Measurements from ENCODE around the gene CASS4. TPM values are rescaled to one million over a fixed set of nuclear protein-coding genes. Genes with fewer than 3 reads are reported as not detected.

The CASS4 gene
- total RNA-seq, 1 experiment from 2014 or later = 0.15 TPM

DNA sequence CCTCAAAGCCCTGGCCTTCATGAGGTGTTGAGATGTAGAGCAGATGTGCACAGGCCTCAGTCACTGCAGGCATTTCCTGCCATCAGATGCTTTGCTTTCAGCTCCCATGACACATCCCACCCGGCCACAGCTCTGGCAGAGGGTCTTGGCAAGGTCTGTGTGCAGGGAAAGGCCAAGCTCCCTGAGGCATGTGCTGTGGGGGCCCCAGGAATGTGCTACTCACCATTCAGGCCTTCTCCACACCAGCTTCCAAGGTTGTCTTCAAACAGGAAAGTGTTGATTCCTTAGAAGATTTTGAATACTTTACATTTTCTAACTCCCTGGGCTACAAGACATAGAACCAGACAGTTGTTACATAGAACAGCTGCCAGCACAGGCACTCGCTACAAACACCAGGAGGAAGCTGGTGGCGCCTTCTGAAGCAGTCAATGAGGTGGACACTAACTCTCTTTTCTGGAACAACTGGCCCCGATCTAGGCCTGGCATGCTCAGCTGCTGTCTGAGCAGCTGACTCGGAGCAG, 27.8 kb downstream of the CASS4 start:
- H3K9me3 ChIP-seq (ENCODE audit: control insufficient read depth, insufficient read depth, low read depth, low read length) = no peaks in the 10 kb centered on the region
- CTCF ChIA-PET = no interaction called here
- DNase-seq (ENCODE audit: low read depth, low spot score) = no peak
- in situ Hi-C loops (cut with HindIII; ENCODE audit: low pct_unique_long_range_greater_than_20kb, low sequenced_read_pairs) (no loop called here), intact Hi-C loops (cut with micrococcal nuclease; ENCODE audit: unreplicated experiment) (no loop called here)
- no peak for ATAC-seq
- no peaks in the 10 kb centered on the region for H3K4me1 ChIP-seq (ENCODE audit: control insufficient read depth, insufficient read depth, low read length)
- POLR2A ChIA-PET = no interaction called here
- BruUV-seq (replicated peaks) = no TSS peak
- no peaks in the 10 kb centered on the region for H3K27me3 ChIP-seq (ENCODE audit: control insufficient read depth, insufficient read depth, low read length)
- H3K36me3 ChIP-seq (ENCODE audit: control insufficient read depth, insufficient read depth, low read length) = no peaks in the 10 kb centered on the region
- TF ChIP-seq TCF7L2 (IDR thresholded peaks at IDR 0.05; ENCODE audit: low read depth, low read length) = no peak
- TF ChIP-seq SIN3A (IDR thresholded peaks at IDR 0.05; ENCODE audit: borderline replicate concordance, insufficient read depth, low read depth, low read length) = no peak
- TF ChIP-seq, protein P1, sequence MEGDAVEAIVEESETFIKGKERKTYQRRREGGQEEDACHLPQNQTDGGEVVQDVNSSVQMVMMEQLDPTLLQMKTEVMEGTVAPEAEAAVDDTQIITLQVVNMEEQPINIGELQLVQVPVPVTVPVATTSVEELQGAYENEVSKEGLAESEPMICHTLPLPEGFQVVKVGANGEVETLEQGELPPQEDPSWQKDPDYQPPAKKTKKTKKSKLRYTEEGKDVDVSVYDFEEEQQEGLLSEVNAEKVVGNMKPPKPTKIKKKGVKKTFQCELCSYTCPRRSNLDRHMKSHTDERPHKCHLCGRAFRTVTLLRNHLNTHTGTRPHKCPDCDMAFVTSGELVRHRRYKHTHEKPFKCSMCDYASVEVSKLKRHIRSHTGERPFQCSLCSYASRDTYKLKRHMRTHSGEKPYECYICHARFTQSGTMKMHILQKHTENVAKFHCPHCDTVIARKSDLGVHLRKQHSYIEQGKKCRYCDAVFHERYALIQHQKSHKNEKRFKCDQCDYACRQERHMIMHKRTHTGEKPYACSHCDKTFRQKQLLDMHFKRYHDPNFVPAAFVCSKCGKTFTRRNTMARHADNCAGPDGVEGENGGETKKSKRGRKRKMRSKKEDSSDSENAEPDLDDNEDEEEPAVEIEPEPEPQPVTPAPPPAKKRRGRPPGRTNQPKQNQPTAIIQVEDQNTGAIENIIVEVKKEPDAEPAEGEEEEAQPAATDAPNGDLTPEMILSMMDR (IDR thresholded peaks at IDR 0.05) = no peak
- TF ChIP-seq, protein P2, sequence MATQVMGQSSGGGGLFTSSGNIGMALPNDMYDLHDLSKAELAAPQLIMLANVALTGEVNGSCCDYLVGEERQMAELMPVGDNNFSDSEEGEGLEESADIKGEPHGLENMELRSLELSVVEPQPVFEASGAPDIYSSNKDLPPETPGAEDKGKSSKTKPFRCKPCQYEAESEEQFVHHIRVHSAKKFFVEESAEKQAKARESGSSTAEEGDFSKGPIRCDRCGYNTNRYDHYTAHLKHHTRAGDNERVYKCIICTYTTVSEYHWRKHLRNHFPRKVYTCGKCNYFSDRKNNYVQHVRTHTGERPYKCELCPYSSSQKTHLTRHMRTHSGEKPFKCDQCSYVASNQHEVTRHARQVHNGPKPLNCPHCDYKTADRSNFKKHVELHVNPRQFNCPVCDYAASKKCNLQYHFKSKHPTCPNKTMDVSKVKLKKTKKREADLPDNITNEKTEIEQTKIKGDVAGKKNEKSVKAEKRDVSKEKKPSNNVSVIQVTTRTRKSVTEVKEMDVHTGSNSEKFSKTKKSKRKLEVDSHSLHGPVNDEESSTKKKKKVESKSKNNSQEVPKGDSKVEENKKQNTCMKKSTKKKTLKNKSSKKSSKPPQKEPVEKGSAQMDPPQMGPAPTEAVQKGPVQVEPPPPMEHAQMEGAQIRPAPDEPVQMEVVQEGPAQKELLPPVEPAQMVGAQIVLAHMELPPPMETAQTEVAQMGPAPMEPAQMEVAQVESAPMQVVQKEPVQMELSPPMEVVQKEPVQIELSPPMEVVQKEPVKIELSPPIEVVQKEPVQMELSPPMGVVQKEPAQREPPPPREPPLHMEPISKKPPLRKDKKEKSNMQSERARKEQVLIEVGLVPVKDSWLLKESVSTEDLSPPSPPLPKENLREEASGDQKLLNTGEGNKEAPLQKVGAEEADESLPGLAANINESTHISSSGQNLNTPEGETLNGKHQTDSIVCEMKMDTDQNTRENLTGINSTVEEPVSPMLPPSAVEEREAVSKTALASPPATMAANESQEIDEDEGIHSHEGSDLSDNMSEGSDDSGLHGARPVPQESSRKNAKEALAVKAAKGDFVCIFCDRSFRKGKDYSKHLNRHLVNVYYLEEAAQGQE (IDR thresholded peaks at IDR 0.05; ENCODE audit: insufficient read depth in 1 of 2, low read depth in 2 of 2, low read length in 1 of 2) = no peak
- TF ChIP-seq POLR2AphosphoS5 (IDR thresholded peaks at IDR 0.05; ENCODE audit: low read depth, low read length) = no peak
- H3K4me3 ChIP-seq (ENCODE audit: low read depth in 2 of 2, low read length in 2 of 2) = no peak overlapping the region
- H3K27ac ChIP-seq (ENCODE audit: low read length) = no peak overlapping the region

DNA sequence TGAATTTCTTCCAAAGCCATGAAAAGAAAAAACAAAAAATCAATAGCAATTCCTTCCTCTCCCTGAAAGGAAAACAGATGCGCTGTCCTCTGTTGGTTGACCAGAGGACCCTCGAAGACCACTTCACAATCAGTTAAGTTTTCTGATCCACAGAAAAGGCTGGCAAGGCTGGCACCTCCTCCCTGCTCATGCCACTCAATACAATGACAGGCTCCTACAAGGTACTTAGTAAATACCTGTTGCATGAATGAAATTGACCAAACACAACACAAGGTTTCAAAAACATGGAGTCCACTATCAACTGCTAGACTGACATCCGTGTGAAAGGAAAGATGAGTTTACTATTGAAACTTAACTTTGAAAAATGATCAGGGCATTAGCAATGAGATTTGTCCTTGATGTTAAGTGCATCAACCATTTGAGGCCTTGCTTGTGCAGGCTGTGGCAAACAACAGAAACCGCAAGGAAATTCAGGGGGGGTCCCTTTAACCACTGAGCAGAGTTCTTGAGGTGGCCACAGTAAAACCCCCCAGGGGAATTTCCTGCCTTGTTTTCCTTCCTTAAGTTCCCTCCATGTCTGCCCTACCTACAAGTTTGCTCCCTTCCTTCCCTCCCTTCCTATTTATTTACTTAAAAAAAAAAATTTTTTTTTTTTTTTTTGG, 28.4 kb downstream of the CASS4 start:
- POLR2A ChIA-PET = no interaction called here
- in situ Hi-C loops (cut with HindIII; ENCODE audit: low pct_unique_long_range_greater_than_20kb, low sequenced_read_pairs) = no loop called here

More for the DNA sequence above, 28.4 kb downstream of the CASS4 start:
- no peak overlapping the region for H3K27ac ChIP-seq (ENCODE audit: low read length)
- no peaks in the 10 kb centered on the region for H3K9me3 ChIP-seq (ENCODE audit: control insufficient read depth, insufficient read depth, low read depth, low read length)
- no peaks in the 10 kb centered on the region for H3K4me1 ChIP-seq (ENCODE audit: control insufficient read depth, insufficient read depth, low read length)
- DNase-seq (ENCODE audit: low read depth, low spot score) = no peak
- ATAC-seq = no peak
- intact Hi-C loops (cut with micrococcal nuclease; ENCODE audit: unreplicated experiment) = no loop called here
- no TSS peak for BruUV-seq (replicated peaks)
- H3K36me3 ChIP-seq (ENCODE audit: control insufficient read depth, insufficient read depth, low read length) = no peaks in the 10 kb centered on the region
- H3K4me3 ChIP-seq (ENCODE audit: low read depth in 2 of 2, low read length in 2 of 2) = no peak overlapping the region
- CTCF ChIA-PET = no interaction called here
- TF ChIP-seq, protein P2 (IDR thresholded peaks at IDR 0.05; ENCODE audit: insufficient read depth in 1 of 2, low read depth in 2 of 2, low read length in 1 of 2) = no peak
- TF ChIP-seq, protein P1 (IDR thresholded peaks at IDR 0.05) = no peak
- TF ChIP-seq TCF7L2 (IDR thresholded peaks at IDR 0.05; ENCODE audit: low read depth, low read length) (no peak), SIN3A (IDR thresholded peaks at IDR 0.05; ENCODE audit: borderline replicate concordance, insufficient read depth, low read depth, low read length) (no peak), POLR2AphosphoS5 (IDR thresholded peaks at IDR 0.05; ENCODE audit: low read depth, low read length) (no peak)
- no peaks in the 10 kb centered on the region for H3K27me3 ChIP-seq (ENCODE audit: control insufficient read depth, insufficient read depth, low read length)

Measured in Panc1 (cell line).